GM19035 (cell line): ENCODE results near the gene EARS2.
"Not testable (repeated sequence)": the region's sequence is repeated elsewhere in the genome, so short reads cannot be mapped to it uniquely, and the experiment has no call there.

ENCODE experiments used
- ATAC-seq: cut with Tn5 transposase; IDR thresholded peaks from one replicate; pipeline ENCODE4 v1.9.1; 2021; ENCODE audit not compliant: unreplicated experiment

The EARS2 gene

DNA sequence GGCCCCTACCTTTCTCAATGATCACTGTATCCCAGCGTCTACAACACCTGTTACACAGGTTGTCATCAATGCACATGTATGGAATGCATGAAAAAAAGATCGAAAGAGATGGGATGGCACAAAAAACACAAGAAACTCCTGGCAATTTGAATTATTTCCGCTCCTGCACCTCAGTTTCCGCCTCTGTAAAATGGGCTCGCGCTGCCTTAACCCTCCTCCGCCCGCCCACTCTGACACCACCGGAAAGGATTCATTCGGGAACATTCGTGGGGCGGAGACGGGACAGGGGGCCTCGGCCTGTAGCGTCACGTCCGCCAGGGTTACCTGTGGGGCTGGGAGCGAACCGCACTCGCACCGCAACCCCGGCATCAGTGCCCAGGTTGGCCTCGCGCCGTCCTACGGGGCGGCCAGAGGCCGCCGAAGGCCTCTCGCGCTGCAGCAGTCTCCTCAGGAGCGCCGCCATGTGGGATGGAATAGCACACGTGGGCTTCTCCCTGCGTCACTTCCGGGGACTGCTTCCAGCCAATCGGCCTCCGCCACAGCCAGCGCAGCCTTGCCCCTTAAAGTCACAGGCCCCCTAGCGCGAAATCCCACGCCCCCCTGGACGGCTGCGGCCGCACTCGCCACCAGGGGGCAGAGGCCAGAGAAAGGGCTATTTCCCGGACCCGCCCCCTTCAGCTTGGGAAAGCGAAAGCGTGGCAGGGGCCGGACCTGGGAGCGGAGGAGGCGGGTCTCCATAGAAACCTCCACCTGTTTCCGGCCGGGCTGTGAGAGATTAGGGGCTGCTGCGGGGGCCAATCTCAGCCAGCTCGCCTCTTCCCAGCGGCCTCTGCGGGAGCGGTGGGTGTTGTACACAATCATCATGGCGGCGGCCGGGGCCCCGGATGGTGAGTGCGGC, at the start of gene EARS2, which contains the start of gene UBFD1:
EARS2 (minus strand) TSS at position 470 of the 898 bp plus-strand sequence; CDS start at position 463, 7 bp downstream.
UBFD1 (plus strand) TSS at position 847 of the 898 bp plus-strand sequence; CDS start at position 863, 16 bp downstream.
- ATAC-seq, result peak; percentile 89

DNA sequence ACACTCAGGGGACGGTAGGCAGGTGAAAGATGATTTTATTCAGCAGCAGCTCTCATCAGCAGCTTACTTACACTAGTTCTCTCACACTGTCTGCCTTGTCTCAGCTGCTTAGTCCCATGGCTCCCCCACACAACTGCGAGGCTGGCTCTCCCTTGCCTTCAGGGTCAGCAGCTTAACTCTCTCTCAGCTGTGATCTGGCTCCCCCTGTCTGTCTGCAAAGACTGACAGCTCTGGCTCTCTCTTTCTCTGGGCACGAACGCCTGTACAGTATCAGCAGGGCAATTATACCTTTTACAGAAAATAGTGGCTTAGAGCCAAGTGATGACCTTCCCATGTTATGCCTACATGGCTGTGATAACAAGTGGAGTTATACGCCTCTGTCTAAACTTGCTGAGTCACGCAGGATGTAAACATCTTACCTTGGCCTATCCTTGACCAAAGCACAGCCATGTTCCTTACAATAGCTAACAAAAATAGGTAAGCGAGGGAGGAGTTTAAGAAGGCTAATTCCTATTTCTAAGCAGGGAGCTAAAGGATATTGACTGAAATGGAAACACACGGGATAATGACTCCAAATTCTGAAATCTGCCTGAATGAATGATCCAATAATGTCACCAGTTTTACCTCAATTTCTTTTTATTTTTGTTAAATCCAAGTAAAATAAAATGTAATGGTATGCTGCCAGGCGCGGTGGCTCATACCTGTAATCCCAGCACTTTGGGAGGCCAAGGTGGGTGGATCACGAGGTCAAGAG, 40.0 kb upstream of the EARS2 start:
- ATAC-seq, result no peak

DNA sequence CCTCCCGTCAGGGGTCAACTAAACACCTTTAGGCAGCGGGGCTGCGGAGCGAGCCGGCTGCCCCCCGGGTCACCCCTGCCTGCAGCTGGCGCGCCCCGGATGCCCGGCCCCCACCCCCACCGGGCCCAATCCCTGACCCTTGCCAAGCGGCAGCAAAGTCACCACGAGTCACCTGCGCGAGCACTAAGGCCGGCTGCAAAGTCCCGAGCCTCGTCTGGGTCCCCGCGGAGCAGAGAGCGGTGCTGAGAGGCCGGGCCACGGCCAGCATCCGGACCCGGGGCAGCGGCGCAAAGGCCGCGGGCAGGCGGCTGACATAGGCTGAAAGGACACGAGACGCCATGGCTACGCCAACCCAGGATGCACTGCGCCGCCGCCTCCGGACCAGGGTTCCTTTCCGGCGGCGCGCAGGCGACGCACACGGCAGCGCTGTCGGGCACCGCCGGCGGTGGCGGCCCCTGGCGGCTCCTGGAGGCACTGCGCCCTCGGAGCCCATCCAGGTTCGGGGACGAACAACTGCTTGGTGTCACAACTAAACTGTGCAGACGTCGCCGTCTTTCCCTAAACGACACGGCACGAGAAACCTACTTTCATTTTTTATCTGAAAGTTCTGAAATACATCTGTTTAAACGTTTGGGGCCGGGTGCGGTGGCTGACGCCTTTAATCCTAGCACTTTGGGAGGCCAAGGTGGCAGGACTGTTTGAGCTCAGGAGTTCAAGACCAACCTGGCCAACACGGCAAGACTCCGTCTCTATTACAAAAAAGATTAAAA, 39.0 kb upstream of the EARS2 start, which contains the start of gene NDUFAB1:
NDUFAB1 (minus strand) TSS at position 366 of the 770 bp plus-strand sequence; CDS start at position 340, 26 bp downstream.
- peak; percentile 91 for ATAC-seq

DNA sequence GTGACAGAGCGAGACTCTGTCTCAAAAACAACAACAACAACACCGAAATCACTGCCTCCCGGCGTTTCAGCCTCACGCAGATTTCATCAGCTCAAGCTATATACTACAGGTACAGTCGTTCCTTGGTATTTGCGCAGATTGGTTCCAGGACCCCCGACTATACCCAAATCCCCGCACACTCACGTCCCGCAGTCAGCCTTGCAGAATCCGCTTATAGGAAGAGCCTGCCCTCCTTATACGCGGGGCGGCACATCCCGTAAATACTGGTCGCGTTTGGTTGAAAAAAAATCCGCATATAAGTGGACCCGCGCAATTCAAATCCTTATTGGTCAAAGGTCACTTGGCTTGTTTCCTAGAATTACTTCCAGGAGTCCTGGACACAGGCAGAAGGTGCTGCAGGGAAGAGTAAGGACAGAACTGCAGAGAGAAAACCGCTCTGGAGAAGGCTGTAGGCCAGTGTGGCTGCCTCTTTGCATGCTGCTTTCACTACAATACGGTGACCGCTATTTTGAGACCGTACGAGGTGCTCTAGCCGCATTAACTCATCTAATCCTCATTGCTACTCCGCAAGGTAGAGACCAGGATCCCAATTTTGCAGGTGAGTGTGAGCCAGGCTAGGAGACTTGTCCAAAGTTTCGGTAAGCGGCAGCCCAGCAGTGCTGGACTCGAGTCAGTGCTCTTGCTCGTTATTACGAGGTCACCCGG, 38.2 kb upstream of the EARS2 start:
- peak; percentile 15 for ATAC-seq

DNA sequence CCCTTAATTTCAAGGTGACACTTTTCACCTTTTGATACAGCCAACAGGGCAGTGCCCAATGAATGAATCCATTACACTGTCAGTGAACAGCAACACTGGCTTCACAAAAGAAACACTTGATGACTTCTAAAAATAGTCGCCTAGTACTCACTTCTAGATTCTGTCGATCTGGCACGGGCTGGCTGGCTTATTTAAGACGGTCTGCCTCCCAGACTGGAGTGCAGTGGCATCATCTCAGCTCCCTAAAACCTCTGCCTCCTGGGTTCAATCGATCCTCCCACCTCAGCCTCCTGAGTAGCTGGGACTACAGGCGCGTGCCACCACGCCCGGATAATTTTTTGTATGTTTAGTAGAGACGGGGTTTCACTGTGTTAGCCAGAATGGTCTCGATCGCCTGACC, 37.0 kb upstream of the EARS2 start:
- ATAC-seq, result no peak

DNA sequence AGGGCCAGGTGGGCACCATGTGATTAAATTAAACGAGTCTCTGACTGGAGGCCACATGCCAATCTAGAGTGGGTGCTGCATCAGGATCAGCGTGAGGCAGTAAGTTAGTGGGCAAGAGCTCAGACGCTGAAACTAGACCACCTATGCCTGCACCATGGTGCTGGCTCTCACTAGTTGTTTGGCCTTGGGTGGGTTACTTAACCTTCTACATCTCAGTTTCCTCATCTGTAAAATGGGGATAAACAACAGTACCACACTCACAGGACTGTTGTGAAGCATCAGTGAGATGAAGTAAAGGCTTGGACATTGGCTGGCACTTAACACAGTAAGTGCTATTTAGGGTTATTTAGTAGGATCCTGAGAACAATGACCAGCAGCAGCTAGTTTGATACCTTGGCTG, 33.0 kb upstream of the EARS2 start:
- ATAC-seq, result no peak

DNA sequence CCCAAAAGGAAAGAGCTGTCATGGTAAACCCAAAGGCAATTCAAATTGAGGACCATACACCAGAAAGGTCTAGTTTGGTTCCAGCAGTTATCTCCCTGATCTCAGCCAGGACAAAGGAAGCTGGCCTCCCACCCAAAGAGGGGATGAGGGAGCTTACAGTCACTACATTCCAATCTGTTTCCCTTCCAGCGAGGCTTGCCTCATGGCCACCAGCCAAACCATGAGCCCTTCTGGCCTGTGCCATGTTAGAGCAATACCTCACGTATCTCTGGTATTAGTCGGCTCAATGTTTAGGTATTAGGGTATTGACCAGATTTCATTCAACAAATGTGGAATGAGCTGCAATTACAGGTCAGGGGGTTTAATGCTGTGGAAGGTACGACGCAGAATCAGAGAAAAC, 30.6 kb upstream of the EARS2 start:
- no peak for ATAC-seq

DNA sequence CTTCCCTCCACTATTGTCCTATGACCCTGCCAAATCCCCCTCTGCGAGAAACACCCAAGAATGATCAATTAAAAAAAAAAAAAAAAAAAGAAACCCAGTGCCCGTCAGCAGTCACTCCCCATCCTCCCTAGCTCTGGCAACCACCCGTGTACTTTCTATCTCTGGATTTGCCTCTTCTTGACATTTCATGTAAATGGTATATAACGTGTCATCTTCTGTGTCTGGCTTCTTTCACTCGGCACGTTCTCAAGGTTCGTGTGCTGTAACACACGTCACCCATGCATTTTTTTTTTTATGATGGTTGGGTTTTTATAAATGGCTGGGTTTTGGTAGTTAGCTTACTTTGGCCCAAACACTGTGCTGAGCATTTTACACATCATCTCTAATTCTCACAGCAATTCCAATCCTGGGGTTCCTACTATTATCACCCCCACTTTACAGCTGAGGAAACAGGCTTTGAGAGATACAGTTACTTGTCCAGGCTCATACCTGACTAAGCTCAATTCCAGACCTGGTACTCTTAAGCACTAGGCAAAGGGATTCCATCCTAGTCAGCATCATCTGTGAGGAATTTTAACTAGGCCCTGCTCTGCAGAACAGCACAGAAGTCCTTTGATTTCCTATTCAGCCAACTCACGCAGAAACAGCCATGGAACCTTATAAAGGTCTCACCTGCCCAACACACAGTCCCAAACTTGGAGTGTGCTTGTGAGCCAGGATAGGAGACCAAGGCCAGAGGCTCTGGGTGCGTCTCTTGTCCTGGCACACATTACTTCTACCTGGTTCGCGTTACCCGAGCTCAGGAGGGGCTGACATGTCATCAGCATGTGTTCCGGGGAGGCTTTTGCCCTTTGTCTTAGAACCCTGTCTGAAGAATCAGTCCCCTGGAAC, 27.3 kb upstream of the EARS2 start:
- no peak for ATAC-seq

DNA sequence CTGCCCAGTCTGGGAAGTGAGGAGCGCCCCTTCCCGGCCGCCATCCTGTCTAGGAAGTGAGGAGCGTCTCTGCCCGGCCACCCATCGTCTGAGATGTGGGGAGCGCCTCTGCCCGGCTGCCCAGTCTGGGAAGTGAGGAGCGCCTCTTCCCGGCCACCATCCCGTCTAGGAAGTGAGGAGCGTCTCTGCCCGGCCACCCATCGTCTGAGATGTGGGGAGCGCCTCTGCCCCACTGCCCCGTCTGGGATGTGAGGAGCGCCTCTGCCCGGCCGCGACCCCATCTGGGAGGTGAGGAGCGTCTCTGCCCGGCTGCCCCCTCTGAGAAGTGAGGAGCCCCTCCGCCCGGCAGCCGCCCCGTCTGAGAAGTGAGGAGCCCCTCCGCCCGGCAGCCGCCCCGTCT, 26.1 kb upstream of the EARS2 start:
- not testable (repeated sequence) for ATAC-seq

DNA sequence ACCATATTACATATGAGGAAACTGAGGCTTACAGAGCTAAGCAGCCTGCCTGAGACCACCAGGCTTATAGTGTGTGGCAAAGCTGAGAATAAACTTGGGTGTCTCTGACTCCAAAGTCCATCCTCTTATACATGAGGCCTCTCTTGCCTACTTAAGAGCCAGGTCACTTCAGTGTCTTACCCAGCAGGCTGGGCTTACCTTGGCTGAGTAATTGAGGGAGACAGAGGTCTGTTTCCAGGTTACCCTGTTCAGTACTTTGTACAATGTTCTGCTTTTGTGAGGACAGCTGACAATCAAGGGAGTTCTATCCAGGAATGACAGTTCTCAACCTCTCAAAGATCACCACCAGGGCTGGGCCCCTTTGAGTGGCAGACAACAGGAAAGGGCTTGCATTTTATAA, 24.6 kb upstream of the EARS2 start:
- no peak for ATAC-seq

DNA sequence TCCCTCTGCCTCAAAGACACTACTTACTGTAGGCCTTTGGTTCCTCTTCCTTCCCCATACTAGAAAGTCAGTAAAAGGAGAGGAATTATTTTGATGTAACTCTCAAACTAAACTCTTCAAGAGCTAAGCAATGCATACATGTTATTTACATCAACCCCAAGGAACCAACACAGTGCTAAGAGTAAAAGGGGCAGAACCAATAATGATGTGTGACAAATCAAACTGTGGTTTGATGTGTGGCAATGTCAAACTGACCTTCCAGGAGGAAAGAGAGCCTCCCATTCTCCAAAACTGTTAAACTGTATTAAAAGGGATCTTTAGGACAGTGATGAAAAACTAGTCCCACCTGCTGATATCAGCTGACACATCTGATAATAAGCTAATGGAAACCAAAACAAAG, 23.2 kb upstream of the EARS2 start:
- ATAC-seq, result no peak

DNA sequence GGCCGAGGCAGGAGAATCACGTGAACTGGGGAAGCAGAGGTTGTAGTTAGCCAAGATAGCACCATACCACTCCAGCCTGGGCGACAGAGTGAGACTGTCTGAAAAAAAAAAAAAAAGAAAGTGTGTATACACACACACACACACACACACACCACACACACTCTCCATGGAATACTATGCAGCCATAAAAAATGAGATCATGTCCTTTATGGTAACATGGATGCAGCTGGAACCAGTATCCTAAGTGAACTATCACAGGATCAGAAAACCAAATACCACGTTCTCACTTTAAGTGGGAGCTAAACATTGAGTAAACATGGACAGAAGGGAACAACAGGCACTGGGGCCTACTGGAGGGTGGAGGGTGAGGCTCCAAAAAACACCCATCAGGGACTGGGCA, 22.2 kb upstream of the EARS2 start:
- no peak for ATAC-seq

DNA sequence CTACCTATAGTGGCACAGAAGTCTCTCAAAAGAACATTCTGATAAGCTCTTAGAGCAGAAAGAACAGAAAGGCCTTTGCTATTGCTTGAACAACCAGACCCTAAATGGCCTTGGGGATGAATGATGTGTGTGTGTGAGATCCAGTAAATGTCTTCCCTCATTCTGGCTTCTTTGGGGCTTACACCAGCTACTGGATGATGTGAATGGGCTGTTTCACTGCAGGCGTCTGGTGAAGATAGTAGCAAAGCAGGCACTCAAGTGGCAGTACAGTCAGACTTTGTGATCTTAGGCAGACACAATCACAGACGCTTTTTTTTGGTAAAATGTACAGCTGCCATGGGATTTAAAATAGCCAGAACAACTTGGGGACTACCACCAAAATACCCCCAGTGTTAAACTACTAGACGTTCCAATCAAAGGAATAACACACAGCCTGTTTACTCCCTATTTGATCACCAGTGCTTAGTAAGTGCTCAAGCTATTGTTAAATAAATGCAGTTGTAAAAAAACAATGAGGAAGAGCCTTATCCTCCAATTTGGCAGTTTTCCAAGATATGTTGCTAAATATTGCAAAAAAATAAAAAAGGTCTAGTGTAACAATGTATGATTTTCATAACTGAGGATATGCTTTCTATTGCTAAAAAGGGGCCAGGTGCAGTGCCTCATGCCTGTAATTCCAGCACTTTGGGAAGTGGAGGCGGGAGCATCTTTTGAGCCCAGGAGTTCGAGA, 21.1 kb upstream of the EARS2 start:
- ATAC-seq, result no peak

DNA sequence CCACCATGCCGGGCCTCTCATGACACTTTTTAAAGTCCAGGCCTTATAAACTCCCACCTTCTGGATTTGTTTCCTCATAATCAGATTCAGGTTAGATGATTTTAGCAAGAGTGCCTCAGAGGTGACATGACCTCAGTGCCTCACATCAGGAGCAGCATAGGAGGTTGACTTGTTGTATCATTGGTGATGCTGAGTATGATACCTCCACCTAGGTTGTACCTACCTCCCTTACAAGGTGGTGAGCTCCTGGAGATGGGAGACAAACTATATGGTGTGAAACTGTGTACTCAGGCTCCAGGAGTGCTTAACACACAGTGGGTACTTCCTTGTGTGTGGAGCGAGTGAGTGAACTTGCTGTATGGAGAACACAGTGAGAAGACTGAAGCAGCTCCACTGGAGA, 20.3 kb upstream of the EARS2 start:
- ATAC-seq, result no peak

DNA sequence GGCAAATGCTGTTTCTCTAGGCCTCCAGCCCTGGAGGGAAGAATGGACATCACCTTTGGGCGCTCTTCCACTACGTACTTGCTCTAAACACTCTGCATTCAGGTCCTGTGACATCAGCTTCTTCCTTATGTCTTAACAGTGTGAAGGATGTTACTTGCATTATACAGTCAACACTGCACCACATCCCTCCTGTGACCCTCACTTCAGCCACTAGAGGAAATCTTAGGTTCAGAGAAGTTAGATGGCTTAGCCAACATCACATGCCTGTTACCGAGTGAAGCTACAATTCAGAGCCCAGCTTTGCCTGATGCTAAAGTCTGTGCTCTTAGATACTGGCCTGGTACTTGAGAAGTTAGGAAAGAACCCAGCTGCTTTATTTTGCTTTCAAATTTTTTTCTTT, 18.7 kb upstream of the EARS2 start:
- ATAC-seq, result no peak

DNA sequence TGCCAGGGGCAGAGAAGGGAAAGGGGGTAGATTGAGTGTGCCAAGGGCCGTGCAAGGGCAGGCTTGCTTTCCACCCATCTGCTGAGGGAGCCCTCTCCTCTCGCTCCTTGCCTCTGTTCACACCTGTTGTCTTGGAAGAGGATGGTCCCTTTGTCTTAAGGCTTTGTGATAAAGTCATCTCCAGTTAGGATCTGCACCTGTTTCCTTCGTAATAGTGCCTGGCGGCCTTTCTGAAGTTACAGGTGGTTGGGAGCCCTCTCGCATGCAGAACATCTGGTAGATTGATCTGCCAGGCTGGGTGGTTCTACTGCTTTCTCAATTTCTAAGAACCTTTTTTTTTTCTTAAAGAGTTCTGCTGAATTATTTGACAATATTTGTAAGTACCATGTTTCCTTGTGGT, 16.7 kb upstream of the EARS2 start:
- no peak for ATAC-seq

DNA sequence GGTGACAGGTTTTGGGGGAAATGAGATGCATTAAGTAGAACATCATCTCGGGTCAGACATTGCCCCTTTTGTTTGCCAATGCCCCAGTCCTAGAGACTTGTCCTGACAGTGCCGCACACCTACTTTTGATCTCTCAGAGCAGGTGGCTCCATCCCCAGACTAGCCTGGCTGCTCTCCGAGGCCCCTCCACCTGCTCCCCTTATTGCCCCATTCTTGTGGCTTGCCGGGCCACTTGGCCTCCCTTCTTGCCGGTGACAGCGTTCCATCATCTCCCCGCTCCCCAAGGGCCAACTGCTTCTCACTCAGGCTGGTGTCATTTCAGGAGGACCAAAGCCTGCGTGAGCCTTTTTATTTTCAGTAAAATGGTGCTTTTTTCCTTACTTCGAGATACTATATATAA, 15.2 kb upstream of the EARS2 start:
- no peak for ATAC-seq

DNA sequence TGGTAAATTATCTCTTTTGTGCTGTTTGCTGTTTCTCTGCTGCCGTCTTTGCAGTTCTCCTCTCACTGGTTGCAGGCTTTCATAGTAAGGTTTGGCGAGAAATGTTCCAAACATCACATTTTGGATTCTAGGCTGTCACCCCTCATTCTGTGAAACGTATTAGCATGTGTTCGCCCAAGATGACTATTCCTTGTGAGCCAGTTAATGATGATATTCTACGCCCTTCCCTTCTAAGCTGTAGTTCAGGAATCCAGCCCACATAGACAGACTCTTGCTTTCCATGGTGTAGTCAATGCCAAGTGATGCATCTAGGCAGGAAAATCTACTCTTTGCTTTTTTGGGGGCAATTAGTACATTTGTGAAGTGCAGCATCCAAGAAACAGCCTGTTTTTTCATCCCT, 14.7 kb upstream of the EARS2 start:
- no peak for ATAC-seq
